Ovary (tissue), 3 donors: Measurements from ENCODE around the gene TRMT112.

Experiments used
- POLR2A ChIP-seq: fragments of 450-650 bp; IDR thresholded peaks from one replicate; pipeline ENCODE4 v1.6.1; 2017; ENCODE audit warnings: antibody characterized with exemption, mild to moderate bottlenecking, moderate library complexity
- TF ChIP-seq, protein P1 (sequence below), 3 donors: fragments of 450-650 bp in 2 of 3; fragments of 200-600 bp in 1 of 3; IDR thresholded peaks; one replicate each; pipeline versions ENCODE4 v1.5.1 to v1.8.0; 2016 to 2022; ENCODE audit warnings: antibody characterized with exemption in 3 of 3, mild to moderate bottlenecking in 1 of 3
- donor health status: DM: no; HTN: no; CAD: no.

DNA sequence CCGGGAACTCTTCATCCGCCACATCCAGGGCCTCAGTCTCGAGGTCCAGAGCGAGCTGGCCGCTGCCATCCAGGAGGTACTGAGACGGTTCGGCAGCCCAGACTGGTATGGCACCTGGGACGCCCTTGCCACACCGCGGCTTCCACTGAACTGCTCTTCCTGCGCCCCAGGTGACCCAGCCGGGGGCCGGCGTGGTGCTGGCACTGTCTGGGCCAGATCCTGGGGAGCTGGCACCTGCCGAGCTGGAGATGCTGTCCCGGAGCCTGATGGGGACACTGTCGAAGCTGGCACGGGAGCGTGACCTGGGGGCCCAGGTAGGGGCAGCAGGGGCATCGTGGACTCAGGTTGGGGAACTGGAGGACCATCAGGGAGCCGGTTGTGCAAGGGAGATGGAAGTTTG, 24.1 kb upstream of the TRMT112 start:
- TF ChIP-seq, protein P1, sequence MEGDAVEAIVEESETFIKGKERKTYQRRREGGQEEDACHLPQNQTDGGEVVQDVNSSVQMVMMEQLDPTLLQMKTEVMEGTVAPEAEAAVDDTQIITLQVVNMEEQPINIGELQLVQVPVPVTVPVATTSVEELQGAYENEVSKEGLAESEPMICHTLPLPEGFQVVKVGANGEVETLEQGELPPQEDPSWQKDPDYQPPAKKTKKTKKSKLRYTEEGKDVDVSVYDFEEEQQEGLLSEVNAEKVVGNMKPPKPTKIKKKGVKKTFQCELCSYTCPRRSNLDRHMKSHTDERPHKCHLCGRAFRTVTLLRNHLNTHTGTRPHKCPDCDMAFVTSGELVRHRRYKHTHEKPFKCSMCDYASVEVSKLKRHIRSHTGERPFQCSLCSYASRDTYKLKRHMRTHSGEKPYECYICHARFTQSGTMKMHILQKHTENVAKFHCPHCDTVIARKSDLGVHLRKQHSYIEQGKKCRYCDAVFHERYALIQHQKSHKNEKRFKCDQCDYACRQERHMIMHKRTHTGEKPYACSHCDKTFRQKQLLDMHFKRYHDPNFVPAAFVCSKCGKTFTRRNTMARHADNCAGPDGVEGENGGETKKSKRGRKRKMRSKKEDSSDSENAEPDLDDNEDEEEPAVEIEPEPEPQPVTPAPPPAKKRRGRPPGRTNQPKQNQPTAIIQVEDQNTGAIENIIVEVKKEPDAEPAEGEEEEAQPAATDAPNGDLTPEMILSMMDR (IDR thresholded peaks at IDR 0.05): no peak
- TF ChIP-seq POLR2A: no peak
